H9 (cell line): Measurements from ENCODE around the gene CD5L. TPM values are rescaled to one million over a fixed set of nuclear protein-coding genes. Genes with fewer than 3 reads are reported as not detected.

Source experiments
- DNase-seq: peaks from one replicate; pipeline ENCODE4 v3.0.0-alpha.2; 2017
- H2AFZ ChIP-seq: one replicate; pipeline ENCODE4 v1.6.1; 2013; ENCODE audit warnings: mild to moderate bottlenecking, low read length, control low read depth, moderate library complexity
- H2AK5ac ChIP-seq: 2 replicates; pipeline ENCODE4 v1.6.1; 2013; ENCODE audit warnings: low read length, control low read depth, mixed read lengths; ENCODE audit not compliant: insufficient read length
- H2BK120ac ChIP-seq: one replicate; pipeline ENCODE4 v1.6.1; 2013; ENCODE audit warnings: low read depth, mild to moderate bottlenecking, low read length, control low read depth, inconsistent platforms; ENCODE audit not compliant: poor library complexity, severe bottlenecking
- H2BK12ac ChIP-seq: 2 replicates; pipeline ENCODE4 v1.6.1; 2013; ENCODE audit warnings: low read length, control low read depth, mixed read lengths, low read depth; ENCODE audit not compliant: insufficient read length
- H2BK15ac ChIP-seq: 2 replicates; pipeline ENCODE4 v1.6.1; 2013; ENCODE audit warnings: low read depth, low read length, control low read depth
- H2BK20ac ChIP-seq: one replicate; pipeline ENCODE4 v1.6.1; 2013; ENCODE audit warnings: low read depth, mild to moderate bottlenecking, low read length, control low read depth, inconsistent platforms; ENCODE audit not compliant: poor library complexity, severe bottlenecking
- H2BK5ac ChIP-seq: 2 replicates; pipeline ENCODE4 v1.6.1; 2013; ENCODE audit warnings: low read length, control low read depth, mixed read lengths; ENCODE audit not compliant: insufficient read length
- H3K14ac ChIP-seq: 2 replicates; pipeline ENCODE4 v1.6.1; 2013; ENCODE audit warnings: low read length, control low read depth; ENCODE audit not compliant: insufficient read depth
- H3K18ac ChIP-seq: 2 replicates; pipeline ENCODE4 v1.6.1; 2013; ENCODE audit warnings: low read depth, mild to moderate bottlenecking, mixed read lengths, low read length, control low read depth; ENCODE audit not compliant: insufficient read length
- H3K23ac ChIP-seq: 2 replicates; pipeline ENCODE4 v1.6.1; 2013; ENCODE audit warnings: low read length, control low read depth, mixed read lengths, low read depth; ENCODE audit not compliant: insufficient read length
- H3K23me2 ChIP-seq: 2 replicates; pipeline ENCODE4 v1.6.1; 2013; ENCODE audit warnings: low read depth, mild to moderate bottlenecking, mixed read lengths, low read length, control low read depth; ENCODE audit not compliant: insufficient read length, poor library complexity, severe bottlenecking
- H3K27ac ChIP-seq: 2 replicates; pipeline ENCODE4 v1.5.1; 2013; ENCODE audit warnings: low read length, control low read depth, mixed read lengths, low read depth; ENCODE audit not compliant: insufficient read length
- H3K27me3 ChIP-seq: 2 replicates; pipeline ENCODE4 v1.6.1; 2013; ENCODE audit warnings: low read length, control low read depth, inconsistent platforms; ENCODE audit not compliant: insufficient read depth
- H3K4ac ChIP-seq: 2 replicates; pipeline ENCODE4 v1.6.1; 2013; ENCODE audit warnings: low read depth, mild to moderate bottlenecking, control low read depth, inconsistent platforms, low read length, moderate library complexity
- H3K4me1 ChIP-seq: 2 replicates; pipeline ENCODE4 v1.6.1; 2013; ENCODE audit warnings: low read length, control low read depth, inconsistent platforms; ENCODE audit not compliant: insufficient read depth
- H3K4me2 ChIP-seq: 2 replicates; pipeline ENCODE4 v1.6.1; 2013; ENCODE audit warnings: low read length, control low read depth, mixed read lengths; ENCODE audit not compliant: insufficient read length, insufficient read depth
- H3K56ac ChIP-seq: 2 replicates; pipeline ENCODE4 v1.6.1; 2013; ENCODE audit warnings: low read depth, mild to moderate bottlenecking, mixed read lengths, low read length, control low read depth; ENCODE audit not compliant: insufficient read length
- H3K79me1 ChIP-seq: 2 replicates; pipeline ENCODE4 v1.6.1; 2013; ENCODE audit warnings: low read depth, mild to moderate bottlenecking, moderate library complexity, low read length, control low read depth, inconsistent platforms; ENCODE audit not compliant: insufficient read depth, poor library complexity, severe bottlenecking
- H3K79me2 ChIP-seq: 2 replicates; pipeline ENCODE4 v1.6.1; 2013; ENCODE audit warnings: low read length, control low read depth, inconsistent platforms; ENCODE audit not compliant: insufficient read depth
- H3K9ac ChIP-seq: 2 replicates; pipeline ENCODE4 v1.6.1; 2013; ENCODE audit warnings: low read length, control low read depth, mixed read lengths; ENCODE audit not compliant: insufficient read length; ENCODE audit errors: extremely low read depth
- H3K9me3 ChIP-seq: one replicate; pipeline ENCODE4 v1.6.1; 2013; ENCODE audit warnings: low read depth, low read length, inconsistent platforms; ENCODE audit not compliant: control insufficient read depth
- H3T11ph ChIP-seq: one replicate; pipeline ENCODE4 v1.6.1; 2013; ENCODE audit warnings: mild to moderate bottlenecking, low read length, control low read depth, inconsistent platforms
- H4K20me1 ChIP-seq: one replicate; pipeline ENCODE4 v1.6.1; 2013; ENCODE audit not compliant: control insufficient read depth, insufficient read length, insufficient read depth
- H4K5ac ChIP-seq: 2 replicates; pipeline ENCODE4 v1.6.1; 2013; ENCODE audit warnings: low read depth, mild to moderate bottlenecking, mixed read lengths, low read length, control low read depth; ENCODE audit not compliant: insufficient read length
- H4K8ac ChIP-seq: replicated peaks from 2 replicates; pipeline ENCODE4 v1.6.1; 2013; ENCODE audit warnings: low read length, control low read depth, mixed read lengths, low read depth; ENCODE audit not compliant: insufficient read length
- H4K91ac ChIP-seq: 2 replicates; pipeline ENCODE4 v1.6.1; 2013; ENCODE audit warnings: low read depth, mild to moderate bottlenecking, moderate library complexity, mixed read lengths, low read length, control low read depth; ENCODE audit not compliant: insufficient read length
- H3K27ac Mint-ChIP-seq, 3 experiments: 2 replicates in 2 of 3; 3 replicates in 1 of 3; pipeline ENCODE4 v1.8.0; 2020 to 2021; ENCODE audit warnings: mixed read lengths in 3 of 3, mild to moderate bottlenecking in 1 of 3, moderate library complexity in 1 of 3
- H3K27me3 Mint-ChIP-seq: 2 replicates; pipeline ENCODE4 v1.8.0; 2021; ENCODE audit warnings: low read depth, mild to moderate bottlenecking, moderate library complexity, mixed read lengths
- H3K36me3 Mint-ChIP-seq, 3 experiments: 2 replicates in 2 of 3; 3 replicates in 1 of 3; pipeline ENCODE4 v1.8.0; 2020 to 2021; ENCODE audit warnings: low read depth in 3 of 3, mixed read lengths in 3 of 3; ENCODE audit not compliant: insufficient read depth in 1 of 3
- H3K4me1 Mint-ChIP-seq, 2 experiments: 2 replicates each; pipeline ENCODE4 v1.8.0; 2020; ENCODE audit warnings: mixed read lengths in 2 of 2
- H3K4me3 Mint-ChIP-seq, 2 experiments: 2 replicates in 1 of 2; 3 replicates in 1 of 2; pipeline ENCODE4 v1.8.0; 2020 to 2021; ENCODE audit warnings: mild to moderate bottlenecking in 2 of 2, mixed read lengths in 2 of 2, moderate library complexity in 1 of 2
- H3K9me3 Mint-ChIP-seq, 2 experiments: 2 replicates in 1 of 2; 3 replicates in 1 of 2; pipeline ENCODE4 v1.8.0; 2020; ENCODE audit warnings: mild to moderate bottlenecking in 2 of 2, mixed read lengths in 2 of 2, moderate library complexity in 1 of 2
- CTCF ChIP-seq: fragments of 200-600 bp; sonication (generic); conservative IDR thresholded peaks from 3 replicates; pipeline ENCODE4 v1.8.0; 2021; ENCODE audit warnings: antibody characterized with exemption, mild to moderate bottlenecking
- WGBS: extraction: QIAGEN DNeasy Blood & Tissue Kit; methylation state at CpG from one replicate; pipeline ENCODE4 v1.1.7; 2013; ENCODE audit warnings: missing lambda C conversion rate, low lambda C conversion rate, mixed read lengths; ENCODE audit not compliant: insufficient read length; ENCODE audit errors: extremely low coverage; 5-methylcytosine and 5-hydroxymethylcytosine counted together
- total RNA-seq: library from RNA; stranded (reverse); gene quantifications from 2 replicates; pipeline ENCODE4 v1.2.1, GENCODE V29; 2021

The CD5L gene
- total RNA-seq, 1 experiment from 2014 or later: not detected

GRCh38 chr1:157831968-157832626 lies 9.5 kb downstream of the CD5L start:
- Histone ChIP-seq H2AK5ac (no peak overlapping the region), H3K4ac (no peak overlapping the region), H4K20me1 (no peaks in the 10 kb centered on the region), H2BK5ac (no peak overlapping the region), H2AFZ (no peak overlapping the region), H2BK20ac (no peak overlapping the region), H3K79me2 (no peaks in the 10 kb centered on the region), H3K14ac (no peak overlapping the region), H3K79me1 (no peaks in the 10 kb centered on the region), H4K8ac (no peak overlapping the region), H2BK120ac (no peak overlapping the region), H3K27me3 (no peaks in the 10 kb centered on the region), H3K18ac (no peak overlapping the region), H4K91ac (no peak overlapping the region), H3K23ac (no peak overlapping the region), H3K56ac (no peak overlapping the region), H3K4me2 (no peak overlapping the region), H3K23me2 (no peaks in the 10 kb centered on the region), H3K4me1 (no peaks in the 10 kb centered on the region), H3K27ac (no peak overlapping the region), H3K9me3 (no peaks in the 10 kb centered on the region), H4K5ac (no peak overlapping the region), H3K9ac (no peak overlapping the region), H2BK12ac (no peak overlapping the region), H2BK15ac (no peak overlapping the region), H3T11ph (no peak overlapping the region)
- H3K27me3 Mint-ChIP-seq: peaks cover 2% of the 10 kb centered on the region
- no peaks in the 10 kb centered on the region for H3K4me1 Mint-ChIP-seq
- H3K9me3 Mint-ChIP-seq: no peaks in the 10 kb centered on the region
- H3K36me3 Mint-ChIP-seq: no peaks in the 10 kb centered on the region
- TF ChIP-seq CTCF: no peak
- DNase-seq: no peak
- H3K27ac Mint-ChIP-seq: no peak overlapping the region
- WGBS: no CpG with 5 or more reads among the region's 4 CpGs
- H3K4me3 Mint-ChIP-seq: no peak overlapping the region
